GM06990 (cell line): ENCODE data around the gene MYL5.

Experiments
- DNase-seq: peaks from one replicate; pipeline ENCODE4 v3.0.0-alpha.2; 2011; ENCODE audit not compliant: insufficient read length; ENCODE audit errors: extremely low read depth
- H3K27me3 ChIP-seq: replicated peaks from 2 replicates; pipeline ENCODE4 v1.6.0; 2011; ENCODE audit warnings: low read length; ENCODE audit not compliant: control insufficient read depth, insufficient read depth
- H3K36me3 ChIP-seq: 2 replicates; pipeline ENCODE4 v1.5.1; 2011; ENCODE audit warnings: low read length; ENCODE audit not compliant: control insufficient read depth, insufficient read depth
- H3K4me3 ChIP-seq: replicated peaks from 2 replicates; pipeline ENCODE4 v1.5.1; 2011; ENCODE audit warnings: low read depth, mild to moderate bottlenecking, control low read depth, low read length
- CTCF ChIP-seq: IDR thresholded peaks from 2 replicates; pipeline ENCODE4 v1.5.1; 2011; ENCODE audit warnings: low read length, control low read depth, mild to moderate bottlenecking, inconsistent platforms; ENCODE audit not compliant: insufficient read depth, poor library complexity, severe bottlenecking

The MYL5 gene

GRCh38 chr4:714087-714486 is 39.7 kb downstream of the MYL5 start:
- H3K4me3 ChIP-seq, result no peak overlapping the region
- DNase-seq, result no peak
- TF ChIP-seq CTCF, result no peak
- peaks cover 4% of the 10 kb centered on the region for H3K36me3 ChIP-seq
- no peaks in the 10 kb centered on the region for H3K27me3 ChIP-seq

GRCh38 chr4:717601-718320 is 43.4 kb downstream of the MYL5 start:
- Histone ChIP-seq H3K36me3 (peaks cover 10% of the 10 kb centered on the region), H3K27me3 (no peaks in the 10 kb centered on the region), H3K4me3 (no peak overlapping the region)
- DNase-seq, result no peak
- TF ChIP-seq CTCF, result no peak

- Histone ChIP-seq H3K27me3 (no peaks in the 10 kb centered on the region), H3K36me3 (peaks cover 12% of the 10 kb centered on the region), H3K4me3 (no peak overlapping the region)
- no peak for TF ChIP-seq CTCF
- DNase-seq, result no peak
Observed at GRCh38 chr4:718460-718859, 44.1 kb downstream of the MYL5 start.

- no peak overlapping the region for H3K4me3 ChIP-seq
- DNase-seq, result no peak
- no peaks in the 10 kb centered on the region for H3K27me3 ChIP-seq
- H3K36me3 ChIP-seq, result peaks cover 8% of the 10 kb centered on the region
- TF ChIP-seq CTCF, result no peak
Observed at GRCh38 chr4:720111-720860, 45.9 kb downstream of the MYL5 start.

- DNase-seq, result no peak
- H3K36me3 ChIP-seq, result peaks cover 8% of the 10 kb centered on the region
- TF ChIP-seq CTCF, result no peak
- no peak overlapping the region for H3K4me3 ChIP-seq
- H3K27me3 ChIP-seq, result no peaks in the 10 kb centered on the region
Observed at GRCh38 chr4:721261-722168, 47.2 kb downstream of the MYL5 start.
